Pancreas (tissue), 10 donors: ENCODE results near the gene DNM3. TPM values are rescaled to one million over a fixed set of nuclear protein-coding genes. Genes with fewer than 3 reads are reported as not detected.

ENCODE experiments used
- ATAC-seq, 4 donors: fragments of 200-7000 bp; cut with Tn5 transposase; one replicate each; pipeline versions ENCODE4 v1.8.0 to v1.9.1; 2020; ENCODE audit warnings: mild to moderate bottlenecking in 4 of 4, moderate library complexity in 4 of 4
- DNase-seq, 6 donors: peaks; one replicate each; pipeline ENCODE4 v3.0.0-alpha.2; 2020
- FAIRE-seq: peaks from 2 replicates; lab custom pipeline; 2012; peaks lifted over from hg19 to GRCh38; lab: Jason Lieb, UNC
- H3K27ac ChIP-seq, 4 donors: fragments of 200-600 bp; sonication (generic); 1 replicate in 3 of 4; 2 replicates in 1 of 4; pipeline versions ENCODE4 v1.5.0 to v1.8.0; 2020
- H3K27me3 ChIP-seq, 4 donors: fragments of 200-600 bp; one replicate each; pipeline ENCODE4 v1.8.0; 2021
- H3K36me3 ChIP-seq, 3 donors: fragments of 200-600 bp; sonication (generic) in 1 of 3; one replicate each; pipeline versions ENCODE4 v1.5.0 to v1.8.0; 2020 to 2021
- H3K4me1 ChIP-seq, 3 donors: fragments of 200-600 bp; one replicate each; pipeline ENCODE4 v1.8.0; 2021
- H3K4me3 ChIP-seq, 4 donors: fragments of 200-600 bp; sonication (generic) in 2 of 4; one replicate each; pipeline versions ENCODE4 v1.5.0 to v1.8.0; 2020 to 2021
- H3K9me3 ChIP-seq, 4 donors: fragments of 200-600 bp; one replicate each; pipeline ENCODE4 v1.8.0; 2021
- CTCF ChIP-seq, 4 donors: fragments of 200-600 bp; sonication (generic) in 3 of 4; IDR thresholded peaks; one replicate each; pipeline versions ENCODE4 v1.5.0 to v1.8.0; 2021; ENCODE audit warnings: antibody characterized with exemption in 4 of 4
- WGBS, 2 donors: extraction: QIAGEN DNeasy Blood & Tissue Kit; methylation state at CpG; one replicate each; pipeline ENCODE4 v1.1.7; 2013; 5-methylcytosine and 5-hydroxymethylcytosine counted together
- intact Hi-C, 3 donors: fragments of 100-400 bp; cut with DNase I; formaldehyde crosslinking; loops; one replicate each; pipeline versions ENCODE4 v1.11.1 to v1.14.2; 2022
- polyA plus RNA-seq, 2 donors: library from polyadenylated mRNA; stranded (reverse); fragments of 200-250 nt; gene quantifications; one replicate each; pipeline ENCODE4 v1.2.3, GENCODE V29; 2013
- total RNA-seq, 6 donors: library from RNA; stranded (reverse); fragmentation: NEBNext Ultra II Directional in 4 of 6; extraction: Animal tissue kit (Norgen Biotek cat#: 25700) in 4 of 6; gene quantifications; one replicate each; pipeline versions ENCODE4 v1.2.1 to v1.2.4, GENCODE V29; 2021 to 2023
- donor health status: healthy with polysubstance abuse.
- donor health status: DM: no; HTN: no; CAD: no; lungs with moderate emphysema.
- donor health status: DM: no; HTN: no; CAD: no.
- donor health status: control.
- donor health status: control.
- donor health status: Bipolar disorder and iron deficiency.
- donor health status: DM: yes; HTN: yes; CAD: no.
- donor health status: DM: no; HTN: no; CAD: no.
- donor health status: DM: no; HTN: no; CAD: no.
- donor health status: DM: yes; HTN: yes; CAD: no.

Gene DNM3
- total and polyA plus RNA-seq, 8 donors, result 0.40 to 1.3 (median 0.78) TPM

- no peak for FAIRE-seq
- Histone ChIP-seq H3K4me3 (no peak overlapping the region), H3K4me1 (peaks cover 0 to 7% (median 4%) of the 10 kb centered on the region in 3 donors), H3K27me3 (no peaks in the 10 kb centered on the region), H3K36me3 (no peaks in the 10 kb centered on the region), H3K27ac (no peak overlapping the region), H3K9me3 (no peaks in the 10 kb centered on the region)
- intact Hi-C loops, result no loop called here
- no peak for DNase-seq
- TF ChIP-seq CTCF (IDR thresholded peaks at IDR 0.05), result no peak
- 68 to 72% methylated on average over 2 of the region's 2 CpGs for WGBS, 2 donors
- ATAC-seq, result peak in 1 of 4 donors; percentile 20
Measured at GRCh38 chr1:172239901-172240300, 398.6 kb downstream of the DNM3 start.

- Histone ChIP-seq H3K36me3 (no peaks in the 10 kb centered on the region), H3K9me3 (no peaks in the 10 kb centered on the region), H3K4me3 (no peak overlapping the region), H3K27me3 (no peaks in the 10 kb centered on the region), H3K27ac (no peak overlapping the region), H3K4me1 (peaks cover 0 to 7% (median 4%) of the 10 kb centered on the region in 3 donors)
- no peak for TF ChIP-seq CTCF (IDR thresholded peaks at IDR 0.05)
- FAIRE-seq (no peak), DNase-seq (peak in 1 of 6 donors; percentile 18), ATAC-seq (peak; percentile 37 to 69 (median 48))
- WGBS, 2 donors, result 39 to 41% methylated on average over 1 of the region's 1 CpG
- intact Hi-C loops, result no loop called here
Measured at GRCh38 chr1:172241540-172241939, 400.2 kb downstream of the DNM3 start.

- Histone ChIP-seq H3K27ac (no peak overlapping the region), H3K36me3 (no peaks in the 10 kb centered on the region), H3K9me3 (no peaks in the 10 kb centered on the region), H3K4me3 (no peak overlapping the region), H3K4me1 (peaks cover 0 to 7% (median 4%) of the 10 kb centered on the region in 3 donors), H3K27me3 (no peaks in the 10 kb centered on the region)
- 93 to 97% methylated on average over 1 of the region's 1 CpG for WGBS, 2 donors
- intact Hi-C loops, result no loop called here
- no peak for TF ChIP-seq CTCF (IDR thresholded peaks at IDR 0.05)
- ATAC-seq (peak in 1 of 4 donors; percentile 32), DNase-seq (no peak), FAIRE-seq (no peak)
Measured at GRCh38 chr1:172244865-172245264, 403.6 kb downstream of the DNM3 start.

GRCh38 chr1:172245788-172246187 is 404.5 kb downstream of the DNM3 start:
- no peak for TF ChIP-seq CTCF (IDR thresholded peaks at IDR 0.05)
- Histone ChIP-seq H3K27ac (no peak overlapping the region), H3K9me3 (no peaks in the 10 kb centered on the region), H3K27me3 (no peaks in the 10 kb centered on the region), H3K4me1 (peaks cover 0 to 4% (median under 1%) of the 10 kb centered on the region in 3 donors), H3K36me3 (no peaks in the 10 kb centered on the region), H3K4me3 (no peak overlapping the region)
- no peak for DNase-seq
- FAIRE-seq, result no peak
- no peak for ATAC-seq
- 62 to 79% methylated on average over 3 of the region's 3 CpGs for whole genome bisulfite sequencing, 2 donors
- intact Hi-C loops, result no loop called here

- H3K4me1 ChIP-seq, result no peaks in the 10 kb centered on the region
- no peaks in the 10 kb centered on the region for H3K36me3 ChIP-seq
- H3K9me3 ChIP-seq, result no peaks in the 10 kb centered on the region
- intact Hi-C loops, result no loop called here
- no peak overlapping the region for H3K4me3 ChIP-seq
- H3K27me3 ChIP-seq, result no peaks in the 10 kb centered on the region
- no peak overlapping the region for H3K27ac ChIP-seq
- 84 to 91% methylated on average over 8 of the region's 8 CpGs for WGBS, 2 donors
- ATAC-seq (no peak), DNase-seq (no peak), FAIRE-seq (no peak)
- TF ChIP-seq CTCF (IDR thresholded peaks at IDR 0.05), result no peak
Measured at GRCh38 chr1:172246521-172247390, 405.5 kb downstream of the DNM3 start.
